ENCODE results near the gene SYT13. TPM values are rescaled to one million over a fixed set of nuclear protein-coding genes. Genes with fewer than 3 reads are reported as not detected.
A peak's percentile ranks its signal among the peaks of the same experiment; 100 is the strongest.

Gene SYT13
- total RNA-seq, 1 donor from 2014 or later, result 6.9 TPM

GRCh38 chr11:45209000-45209879 is 76.9 kb downstream of the SYT13 start:
- peak; percentile 1 for ATAC-seq
- intact Hi-C loops (cut with micrococcal nuclease), result no loop called here
- no peak for DNase-seq

GRCh38 chr11:45208135-45208534 is 78.0 kb downstream of the SYT13 start:
- DNase-seq, result no peak

GRCh38 chr11:45205978-45206377 is 80.2 kb downstream of the SYT13 start:
- ATAC-seq (no peak), DNase-seq (no peak)
- intact Hi-C loops (cut with micrococcal nuclease), result no loop called here

More at GRCh38 chr11:45208135-45208534, 78.0 kb downstream of the SYT13 start:
- no peak for ATAC-seq
- intact Hi-C loops (cut with micrococcal nuclease), result no loop called here

GRCh38 chr11:45204761-45205160 is 81.4 kb downstream of the SYT13 start:
- DNase-seq (no peak), ATAC-seq (no peak)
- intact Hi-C loops (cut with micrococcal nuclease), result no loop called here

GRCh38 chr11:45193695-45194094 is 92.4 kb downstream of the SYT13 start:
- intact Hi-C loops (cut with micrococcal nuclease), result no loop called here
- DNase-seq (peak; percentile 72), ATAC-seq (peak; percentile 95)

Other genes with a start within 250 kb of the SYT13 start
- 16.9 TPM for gene PRDM11, start 139.7 kb downstream of the SYT13 start, total RNA-seq

All from left ventricle myocardium superior (tissue), 1 donor.